HG03571 (cell line): ENCODE measurements around the gene FAAP20.

Experiments used
- ATAC-seq: cut with Tn5 transposase; IDR thresholded peaks from one replicate; pipeline ENCODE4 v1.9.1; 2021; ENCODE audit not compliant: unreplicated experiment

Gene FAAP20

DNA sequence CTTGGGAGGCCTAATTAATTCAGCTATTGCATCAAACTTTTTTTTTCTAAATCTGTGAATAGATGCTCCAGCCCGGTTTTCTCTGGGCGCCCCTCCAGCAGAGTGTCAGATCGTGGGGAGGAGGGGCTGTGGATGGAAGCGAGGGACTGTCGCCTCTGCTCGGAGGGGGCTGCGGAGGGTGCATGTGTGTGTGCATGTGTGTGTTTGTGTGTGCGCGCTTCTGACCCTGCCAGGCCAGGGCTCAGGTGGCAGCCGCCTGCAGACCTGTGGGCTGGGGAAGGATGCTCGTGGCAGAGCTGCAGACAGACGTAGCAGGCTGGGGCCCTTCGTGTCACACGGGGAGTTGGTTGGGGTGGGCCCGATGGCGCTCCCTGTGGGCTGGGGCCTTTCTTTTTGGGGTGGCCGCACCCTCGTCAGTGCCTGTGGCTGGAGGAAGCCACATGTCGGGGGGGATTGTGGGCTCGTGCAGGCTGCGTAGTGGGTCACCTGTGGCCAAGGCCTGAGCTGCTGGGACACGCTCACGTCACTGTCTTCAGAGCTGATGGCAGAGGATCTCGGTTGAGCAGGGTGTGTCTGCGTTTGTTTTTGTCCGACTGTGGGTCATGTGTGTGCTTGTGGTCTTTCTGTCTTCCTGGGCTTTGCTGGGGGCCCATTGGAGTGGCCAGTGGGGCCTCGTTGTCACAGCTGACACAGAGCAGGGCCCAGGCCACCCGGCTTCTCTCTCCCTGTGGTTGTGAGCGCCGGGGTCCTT is 36.4 kb upstream of the FAAP20 start:
- ATAC-seq = no peak

GRCh38 chr1:2229911-2230731 is 35.5 kb upstream of the FAAP20 start:
- ATAC-seq = no peak

DNA sequence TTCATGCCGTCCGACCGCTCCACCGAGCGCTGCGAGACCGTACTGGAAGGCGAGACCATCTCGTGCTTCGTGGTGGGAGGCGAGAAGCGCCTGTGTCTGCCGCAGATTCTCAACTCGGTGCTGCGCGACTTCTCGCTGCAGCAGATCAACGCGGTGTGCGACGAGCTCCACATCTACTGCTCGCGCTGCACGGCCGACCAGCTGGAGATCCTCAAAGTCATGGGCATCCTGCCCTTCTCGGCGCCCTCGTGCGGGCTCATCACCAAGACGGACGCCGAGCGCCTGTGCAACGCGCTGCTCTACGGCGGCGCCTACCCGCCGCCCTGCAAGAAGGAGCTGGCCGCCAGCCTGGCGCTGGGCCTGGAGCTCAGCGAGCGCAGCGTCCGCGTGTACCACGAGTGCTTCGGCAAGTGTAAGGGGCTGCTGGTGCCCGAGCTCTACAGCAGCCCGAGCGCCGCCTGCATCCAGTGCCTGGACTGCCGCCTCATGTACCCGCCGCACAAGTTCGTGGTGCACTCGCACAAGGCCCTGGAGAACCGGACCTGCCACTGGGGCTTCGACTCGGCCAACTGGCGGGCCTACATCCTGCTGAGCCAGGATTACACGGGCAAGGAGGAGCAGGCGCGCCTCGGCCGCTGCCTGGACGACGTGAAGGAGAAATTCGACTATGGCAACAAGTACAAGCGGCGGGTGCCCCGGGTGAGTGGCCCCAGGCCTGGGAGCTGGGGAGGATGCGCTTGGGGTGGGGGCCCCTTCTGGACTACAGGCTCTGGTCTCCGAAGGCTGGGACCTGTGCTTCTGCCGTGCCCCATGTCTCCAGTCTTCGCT is 34.7 kb upstream of the FAAP20 start:
- ATAC-seq = no peak

DNA sequence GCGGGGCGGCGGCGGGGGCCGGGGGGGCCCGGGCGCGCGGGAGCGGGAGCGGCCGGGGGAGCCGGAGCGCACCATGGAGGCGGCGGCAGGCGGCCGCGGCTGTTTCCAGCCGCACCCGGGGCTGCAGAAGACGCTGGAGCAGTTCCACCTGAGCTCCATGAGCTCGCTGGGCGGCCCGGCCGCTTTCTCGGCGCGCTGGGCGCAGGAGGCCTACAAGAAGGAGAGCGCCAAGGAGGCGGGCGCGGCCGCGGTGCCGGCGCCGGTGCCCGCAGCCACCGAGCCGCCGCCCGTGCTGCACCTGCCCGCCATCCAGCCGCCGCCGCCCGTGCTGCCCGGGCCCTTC is 34.1 kb upstream of the FAAP20 start:
- ATAC-seq = no peak

DNA sequence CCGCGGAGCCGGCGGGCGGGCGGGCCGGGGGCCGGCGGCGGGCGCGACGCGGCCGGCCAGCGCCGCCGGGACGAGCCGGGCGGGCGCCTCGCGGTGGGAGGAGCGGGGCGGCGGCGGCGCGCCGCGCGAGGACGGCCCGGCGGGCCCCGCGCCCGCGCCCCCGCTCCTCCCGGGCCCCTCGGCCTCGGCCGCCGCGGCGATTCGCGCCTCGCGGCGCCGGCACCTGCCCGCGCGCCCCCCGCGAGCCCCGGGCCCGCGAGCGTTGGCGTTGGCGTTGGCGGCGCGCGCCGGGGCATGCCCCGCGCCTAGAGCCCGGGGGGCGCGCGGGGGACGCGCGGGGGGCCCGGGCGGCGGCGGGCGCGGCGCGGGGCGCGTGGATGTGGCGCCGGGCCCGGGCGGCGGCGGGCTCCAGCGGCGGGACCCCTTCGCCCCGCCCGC is 33.6 kb upstream of the FAAP20 start, which contains the start of gene SKI:
Gene SKI, plus strand, starts transcription at position 163 of the 438 bp plus-strand sequence. CDS start 448 bp downstream, outside the sequence.
- ATAC-seq = no peak

DNA sequence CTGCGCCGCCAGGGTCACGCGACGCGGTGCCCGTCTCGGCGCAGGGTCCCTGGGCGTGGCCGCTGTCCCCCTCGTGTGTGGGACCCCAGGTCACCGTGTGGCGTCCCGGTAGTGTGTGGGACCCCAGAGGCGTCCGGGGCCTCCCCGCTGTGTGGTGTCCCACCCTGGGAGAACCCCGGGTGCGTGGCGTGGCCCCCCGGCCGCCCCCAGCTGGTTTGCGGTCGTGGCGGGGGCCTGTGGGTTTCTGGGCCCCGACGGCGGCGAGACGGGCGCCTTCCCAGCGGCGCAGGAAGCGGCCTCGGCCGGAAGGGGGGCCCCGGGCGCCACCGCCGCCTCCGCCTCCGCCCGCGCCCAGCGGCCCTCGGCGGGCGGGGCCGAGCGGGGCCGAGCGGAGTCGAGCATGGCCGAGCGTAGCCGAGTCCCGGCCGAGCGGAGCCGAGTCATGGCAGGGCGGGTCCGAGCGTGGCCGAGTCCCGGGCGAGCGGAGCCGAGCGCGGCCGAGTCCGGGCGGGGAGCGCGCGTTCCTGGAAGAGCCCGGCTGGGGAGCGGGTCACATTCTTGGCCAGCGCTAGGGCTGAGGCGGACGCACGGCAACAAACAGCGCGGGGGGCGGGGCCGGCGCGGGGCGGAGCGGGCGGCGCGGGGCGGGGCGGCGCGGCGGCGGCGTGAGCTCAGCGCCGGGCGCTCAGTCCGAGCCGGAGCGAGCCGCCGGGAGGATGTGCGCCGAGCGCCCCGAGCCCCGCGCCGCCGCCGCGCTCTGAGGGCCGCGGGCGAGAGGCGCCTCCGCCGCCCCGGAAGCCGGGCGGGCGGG is 33.0 kb upstream of the FAAP20 start:
- peak; percentile 90 for ATAC-seq

GRCh38 chr1:2226525-2227345 is 32.2 kb upstream of the FAAP20 start:
- ATAC-seq = peak; percentile 1

DNA sequence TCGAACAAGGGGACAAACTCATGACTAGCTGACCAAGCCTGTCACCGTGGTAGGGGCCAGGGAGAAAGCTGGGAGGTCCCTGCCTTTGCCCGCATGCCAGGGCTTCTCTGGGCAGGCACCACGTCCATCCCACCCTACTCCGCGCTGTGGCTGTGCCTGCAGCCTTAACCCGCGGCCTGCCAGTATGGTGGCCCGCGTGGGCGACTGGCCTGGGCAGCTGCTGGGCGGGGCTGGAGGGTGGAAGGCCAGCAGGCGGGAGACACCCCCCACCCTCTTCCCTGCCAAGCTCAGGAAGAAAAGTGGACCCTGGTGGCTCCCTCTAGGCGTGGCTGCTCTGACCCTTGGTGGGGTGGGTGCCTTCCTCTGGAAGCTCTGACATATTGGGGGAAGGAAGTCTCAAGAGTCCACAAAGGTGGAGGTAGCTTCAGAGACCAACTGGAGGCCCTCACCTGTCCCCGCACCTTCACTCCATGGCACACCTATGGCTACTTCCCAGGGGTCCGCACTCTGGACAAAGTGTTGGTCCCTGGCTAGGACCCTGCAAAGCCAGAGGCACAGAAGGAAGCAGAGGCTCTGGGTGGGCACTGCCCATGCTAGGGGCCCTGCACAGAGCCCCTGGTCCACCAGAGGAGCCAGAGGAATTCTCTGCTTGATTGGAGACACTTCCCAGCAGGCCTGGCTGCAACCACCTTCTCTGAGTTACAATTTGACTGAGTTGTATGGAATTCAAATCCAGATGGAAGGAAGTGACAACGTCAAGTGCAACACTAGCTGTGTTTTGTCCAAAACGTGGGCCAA is 30.3 kb upstream of the FAAP20 start:
- ATAC-seq = no peak

DNA sequence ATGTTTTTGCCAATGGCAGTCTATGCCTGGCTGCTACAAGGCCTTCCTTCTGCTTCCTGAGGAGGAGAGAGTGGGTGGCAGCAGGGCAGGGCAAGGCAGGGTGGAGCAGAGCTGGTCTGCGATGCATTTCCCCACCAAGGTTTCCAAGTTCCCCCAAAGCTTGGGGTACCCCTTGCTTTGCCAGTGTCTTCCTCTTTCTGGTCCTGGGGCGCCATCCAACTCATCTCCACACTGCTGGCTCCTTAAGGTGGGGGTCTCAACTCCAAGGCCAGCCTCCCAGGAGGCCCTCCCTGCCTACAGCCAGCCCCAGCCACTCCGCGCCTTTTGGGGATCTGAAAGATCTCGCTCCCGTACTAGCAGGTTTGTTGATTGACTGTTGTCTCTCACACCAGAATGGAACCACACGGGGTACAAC is 29.6 kb upstream of the FAAP20 start:
- ATAC-seq = no peak

DNA sequence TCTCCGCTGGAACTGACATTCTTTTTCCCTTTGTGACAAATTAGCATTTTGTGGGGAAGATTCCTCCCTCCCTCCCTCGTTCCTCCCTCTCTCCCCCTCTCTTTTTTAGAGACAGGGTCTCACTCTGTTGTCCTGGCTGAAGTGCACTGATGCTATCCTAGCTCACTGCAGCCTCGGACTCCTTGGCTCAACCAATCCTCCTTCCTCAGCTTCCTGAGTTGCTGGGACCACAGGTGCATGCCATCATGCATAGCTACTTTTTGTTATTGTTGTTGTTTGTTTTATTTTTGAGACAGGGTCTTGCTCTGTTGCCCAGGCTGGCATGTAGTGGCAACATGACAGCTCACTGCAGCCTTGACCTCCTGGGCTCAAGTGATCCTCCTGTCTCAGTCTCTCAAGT is 26.7 kb upstream of the FAAP20 start:
- ATAC-seq = no peak

GRCh38 chr1:2216767-2217058 is 22.1 kb upstream of the FAAP20 start:
- ATAC-seq = no peak

- no peak for ATAC-seq
Measured at GRCh38 chr1:2215909-2216766, 21.6 kb upstream of the FAAP20 start.

DNA sequence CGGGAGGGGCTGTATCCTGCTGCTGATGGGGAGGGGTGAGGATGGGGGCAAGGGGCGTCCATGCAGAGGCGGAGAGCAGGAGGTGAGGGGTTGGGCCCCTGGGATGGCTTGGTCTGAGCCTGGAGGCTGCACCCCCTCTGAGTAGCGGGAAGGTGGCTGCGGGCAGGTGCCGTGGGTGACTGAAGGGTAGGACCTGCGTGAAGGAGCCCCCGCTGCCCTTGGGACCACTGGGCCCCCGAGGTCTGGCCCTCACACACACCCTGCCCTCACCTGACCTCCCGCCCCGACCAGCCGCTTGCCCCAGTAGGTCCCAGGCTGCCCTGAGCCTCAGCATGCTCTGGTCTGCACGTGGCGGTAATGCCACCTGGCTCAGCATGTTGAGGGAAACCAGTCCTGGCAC is 20.8 kb upstream of the FAAP20 start:
- ATAC-seq = no peak

- ATAC-seq = no peak
Measured at GRCh38 chr1:2214541-2215241, 20.1 kb upstream of the FAAP20 start.

- no peak for ATAC-seq
Measured at GRCh38 chr1:2213576-2214505, 19.3 kb upstream of the FAAP20 start.
